GM12878 (cell line): ENCODE data around the gene ENPP6. TPM values are rescaled to one million over a fixed set of nuclear protein-coding genes. Genes with fewer than 3 reads are reported as not detected.
A peak's percentile ranks its signal among the peaks of the same experiment; 100 is the strongest.

Experiments used
- CHD1 ChIP-seq: IDR thresholded peaks from 2 replicates; pipeline ENCODE4 v1.6.1; 2012; ENCODE audit warnings: low read depth, low read length, improper control_type of control experiment
- CREB1 ChIP-seq: IDR thresholded peaks from 2 replicates; pipeline ENCODE4 v1.6.1; 2012; ENCODE audit warnings: low read depth, mild to moderate bottlenecking, inconsistent platforms
- FOXK2 ChIP-seq: fragments of 450-650 bp; IDR thresholded peaks from 2 replicates; pipeline ENCODE4 v1.6.1; 2017; ENCODE audit warnings: mild to moderate bottlenecking, moderate library complexity
- KDM1A ChIP-seq: fragments of 200-600 bp; sonication (generic); IDR thresholded peaks from 2 replicates; pipeline ENCODE4 v1.6.1; 2016; ENCODE audit warnings: borderline replicate concordance
- NRF1 ChIP-seq: conservative IDR thresholded peaks from 2 replicates; pipeline ENCODE4 v1.6.1; 2011; ENCODE audit warnings: mild to moderate bottlenecking, low read depth, low read length, improper control_type of control experiment
- PML ChIP-seq: IDR thresholded peaks from 2 replicates; pipeline ENCODE4 v1.6.1; 2012; ENCODE audit warnings: low read length, inconsistent platforms
- ZNF274 ChIP-seq: IDR thresholded peaks from one replicate; pipeline ENCODE4 v1.8.0; 2011; ENCODE audit not compliant: insufficient read length, insufficient read depth
- polyA plus RNA-seq, 11 experiments: library from polyadenylated mRNA; depleted of rRNA in 4 of 11; unstranded in 6 of 11; stranded (reverse) in 5 of 11; fragments of >200 nt; fragmentation: Nextera tagmentation in 4 of 11; fragmentation: Illumina TruSeq in 1 of 11; extraction: Ambion mirVana in 4 of 11; extraction: Trizol in 1 of 11; gene quantifications; 1 replicate in 1 of 11; 2 replicates in 10 of 11; pipeline versions ENCODE4 v1.2.1 to v1.2.3, GENCODE V29; 2011 to 2016; ENCODE audit warnings: inconsistent platforms in 2 of 11, missing spikeins in 2 of 11, low read depth in 1 of 11
- total RNA-seq, 4 experiments: library from RNA; depleted of rRNA in 3 of 4; stranded (reverse); fragments of >200 nt in 3 of 4; fragmentation: Illumina TruSeq in 1 of 4; extraction: Trizol in 1 of 4; gene quantifications; 2 replicates each; pipeline versions ENCODE4 v1.2.1 to v1.2.3, GENCODE V29; 2013 to 2021
- TF ChIP-seq, protein P1 (sequence below): IDR thresholded peaks from 2 replicates; pipeline ENCODE4 v1.6.1; 2012; ENCODE audit warnings: improper control_type of control experiment, low read depth, low read length; ENCODE audit not compliant: insufficient replicate concordance
- TF ChIP-seq, protein P2 (sequence below): IDR thresholded peaks from 2 replicates; pipeline ENCODE4 v1.6.1; 2011; ENCODE audit warnings: mild to moderate bottlenecking, low read depth, low read length, moderate library complexity; ENCODE audit not compliant: insufficient replicate concordance

ENPP6 gene
- total and polyA plus RNA-seq, 10 of the 15 experiments (the other 5 are each of a cell fraction or from before 2014, with no cell fraction given), result 0.04 to 1.0 (median 0.44) TPM; not detected in 1

DNA sequence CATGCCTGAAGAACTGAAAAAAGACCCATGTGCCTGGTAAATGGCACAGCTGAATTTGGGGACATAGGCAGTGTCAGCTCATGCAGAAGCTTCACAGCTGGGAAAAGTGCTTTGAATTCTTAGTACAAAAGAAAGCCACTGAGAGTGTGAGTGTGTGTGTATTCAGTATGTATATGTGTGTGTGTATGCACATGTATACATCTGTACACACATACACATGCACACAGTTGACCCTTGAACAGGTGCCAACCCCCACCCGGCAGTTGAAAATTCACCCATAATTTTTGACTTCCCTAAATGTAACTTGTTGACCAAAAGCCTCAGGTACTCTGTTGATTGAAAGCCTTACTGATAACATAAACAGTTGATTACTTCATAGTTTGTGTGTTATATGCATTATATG, 49.5 kb upstream of the ENPP6 start (continued):
- TF ChIP-seq, protein P1, sequence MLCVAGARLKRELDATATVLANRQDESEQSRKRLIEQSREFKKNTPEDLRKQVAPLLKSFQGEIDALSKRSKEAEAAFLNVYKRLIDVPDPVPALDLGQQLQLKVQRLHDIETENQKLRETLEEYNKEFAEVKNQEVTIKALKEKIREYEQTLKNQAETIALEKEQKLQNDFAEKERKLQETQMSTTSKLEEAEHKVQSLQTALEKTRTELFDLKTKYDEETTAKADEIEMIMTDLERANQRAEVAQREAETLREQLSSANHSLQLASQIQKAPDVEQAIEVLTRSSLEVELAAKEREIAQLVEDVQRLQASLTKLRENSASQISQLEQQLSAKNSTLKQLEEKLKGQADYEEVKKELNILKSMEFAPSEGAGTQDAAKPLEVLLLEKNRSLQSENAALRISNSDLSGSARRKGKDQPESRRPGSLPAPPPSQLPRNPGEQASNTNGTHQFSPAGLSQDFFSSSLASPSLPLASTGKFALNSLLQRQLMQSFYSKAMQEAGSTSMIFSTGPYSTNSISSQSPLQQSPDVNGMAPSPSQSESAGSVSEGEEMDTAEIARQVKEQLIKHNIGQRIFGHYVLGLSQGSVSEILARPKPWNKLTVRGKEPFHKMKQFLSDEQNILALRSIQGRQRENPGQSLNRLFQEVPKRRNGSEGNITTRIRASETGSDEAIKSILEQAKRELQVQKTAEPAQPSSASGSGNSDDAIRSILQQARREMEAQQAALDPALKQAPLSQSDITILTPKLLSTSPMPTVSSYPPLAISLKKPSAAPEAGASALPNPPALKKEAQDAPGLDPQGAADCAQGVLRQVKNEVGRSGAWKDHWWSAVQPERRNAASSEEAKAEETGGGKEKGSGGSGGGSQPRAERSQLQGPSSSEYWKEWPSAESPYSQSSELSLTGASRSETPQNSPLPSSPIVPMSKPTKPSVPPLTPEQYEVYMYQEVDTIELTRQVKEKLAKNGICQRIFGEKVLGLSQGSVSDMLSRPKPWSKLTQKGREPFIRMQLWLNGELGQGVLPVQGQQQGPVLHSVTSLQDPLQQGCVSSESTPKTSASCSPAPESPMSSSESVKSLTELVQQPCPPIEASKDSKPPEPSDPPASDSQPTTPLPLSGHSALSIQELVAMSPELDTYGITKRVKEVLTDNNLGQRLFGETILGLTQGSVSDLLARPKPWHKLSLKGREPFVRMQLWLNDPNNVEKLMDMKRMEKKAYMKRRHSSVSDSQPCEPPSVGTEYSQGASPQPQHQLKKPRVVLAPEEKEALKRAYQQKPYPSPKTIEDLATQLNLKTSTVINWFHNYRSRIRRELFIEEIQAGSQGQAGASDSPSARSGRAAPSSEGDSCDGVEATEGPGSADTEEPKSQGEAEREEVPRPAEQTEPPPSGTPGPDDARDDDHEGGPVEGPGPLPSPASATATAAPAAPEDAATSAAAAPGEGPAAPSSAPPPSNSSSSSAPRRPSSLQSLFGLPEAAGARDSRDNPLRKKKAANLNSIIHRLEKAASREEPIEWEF, result peak; percentile 51
- TF ChIP-seq ZNF274, result no peak
- no peak for TF ChIP-seq CHD1
- no peak for TF ChIP-seq FOXK2
- no peak for TF ChIP-seq PML
- no peak for TF ChIP-seq NRF1
- TF ChIP-seq, protein P2, sequence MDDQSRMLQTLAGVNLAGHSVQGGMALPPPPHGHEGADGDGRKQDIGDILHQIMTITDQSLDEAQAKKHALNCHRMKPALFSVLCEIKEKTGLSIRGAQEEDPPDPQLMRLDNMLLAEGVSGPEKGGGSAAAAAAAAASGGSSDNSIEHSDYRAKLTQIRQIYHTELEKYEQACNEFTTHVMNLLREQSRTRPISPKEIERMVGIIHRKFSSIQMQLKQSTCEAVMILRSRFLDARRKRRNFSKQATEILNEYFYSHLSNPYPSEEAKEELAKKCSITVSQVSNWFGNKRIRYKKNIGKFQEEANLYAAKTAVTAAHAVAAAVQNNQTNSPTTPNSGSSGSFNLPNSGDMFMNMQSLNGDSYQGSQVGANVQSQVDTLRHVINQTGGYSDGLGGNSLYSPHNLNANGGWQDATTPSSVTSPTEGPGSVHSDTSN, result no peak
- TF ChIP-seq KDM1A, result no peak
- TF ChIP-seq CREB1, result 0 out of 2 replicates have a peak, but pooled peaks have one; percentile 8
- TF ChIP-seq, all 136 proteins: peak for 17
